ENCODE measurements around the gene ATP6V1B1. TPM values are rescaled to one million over a fixed set of nuclear protein-coding genes. Genes with fewer than 3 reads are reported as not detected.

Gene ATP6V1B1
- total RNA-seq, 1 experiment from 2014 or later, result not detected

GRCh38 chr2:70990216-70990615, 54.5 kb downstream of the ATP6V1B1 start:
- CTCF ChIA-PET, result no interaction called here
- POLR2A ChIA-PET, result no interaction called here

GRCh38 chr2:70991142-70991541, 55.4 kb downstream of the ATP6V1B1 start:
- Mint-ChIP-seq H3K9me3 (no peaks in the 10 kb centered on the region), H3K27ac (no peak overlapping the region), H3K4me3 (no peak overlapping the region), H3K4me1 (peaks cover 17% of the 10 kb centered on the region), H3K27me3 (ENCODE audit: low read depth) (no peaks in the 10 kb centered on the region), H3K36me3 (peaks cover 13% of the 10 kb centered on the region)
- ATAC-seq (no peak), DNase-seq (ENCODE audit: low spot score) (no peak)
- CTCF ChIA-PET, result interaction anchor here (1.7 kb wide), 1 partner anchor 11 kb away, joined by 6 read pairs; no protein-coding TSS in a partner anchor
- TF ChIP-seq ZNF121 (CRISPR knock-in tag; IDR thresholded peaks at IDR 0.05) (no peak), SP1 (CRISPR knock-in tag; conservative IDR thresholded peaks at IDR 0.05) (no peak), ZNF317 (CRISPR knock-in tag; IDR thresholded peaks at IDR 0.05; ENCODE audit: borderline replicate concordance, low read depth) (no peak), HMGA2 (CRISPR knock-in tag; IDR thresholded peaks at IDR 0.05) (no peak), ZNF219 (CRISPR knock-in tag; IDR thresholded peaks at IDR 0.05; ENCODE audit: borderline replicate concordance) (no peak), FOXJ3 (CRISPR knock-in tag; IDR thresholded peaks at IDR 0.05; ENCODE audit: borderline replicate concordance) (no peak), EMX1 (CRISPR knock-in tag; IDR thresholded peaks at IDR 0.05) (no peak), NR2C2 (CRISPR knock-in tag; IDR thresholded peaks at IDR 0.05) (no peak), SMAD4 (CRISPR knock-in tag; IDR thresholded peaks at IDR 0.05) (no peak)
- POLR2A ChIA-PET, result no interaction called here

More at GRCh38 chr2:70990216-70990615, 54.5 kb downstream of the ATP6V1B1 start:
- peaks cover 16% of the 10 kb centered on the region for H3K36me3 Mint-ChIP-seq
- H3K4me1 Mint-ChIP-seq, result peaks cover 11% of the 10 kb centered on the region
- H3K27ac Mint-ChIP-seq, result no peak overlapping the region
- H3K9me3 Mint-ChIP-seq, result no peaks in the 10 kb centered on the region
- no peak for ATAC-seq
- no peaks in the 10 kb centered on the region for H3K27me3 Mint-ChIP-seq (ENCODE audit: low read depth)
- no peak for TF ChIP-seq JAZF1 (CRISPR knock-in tag; IDR thresholded peaks at IDR 0.05)
- no peak for TF ChIP-seq MLX (CRISPR knock-in tag; IDR thresholded peaks at IDR 0.05)
- TF ChIP-seq TEAD1 (CRISPR knock-in tag; IDR thresholded peaks at IDR 0.05), result no peak
- TF ChIP-seq NR2C2 (CRISPR knock-in tag; IDR thresholded peaks at IDR 0.05), result no peak
- no peak for TF ChIP-seq ZNF219 (CRISPR knock-in tag; IDR thresholded peaks at IDR 0.05; ENCODE audit: borderline replicate concordance)
- TF ChIP-seq ATF3 (CRISPR knock-in tag; conservative IDR thresholded peaks at IDR 0.05), result no peak
- TF ChIP-seq USF2 (CRISPR knock-in tag; IDR thresholded peaks at IDR 0.05), result no peak
- TF ChIP-seq SOX15 (CRISPR knock-in tag; IDR thresholded peaks at IDR 0.05), result no peak
- TF ChIP-seq GTF2I (CRISPR knock-in tag; conservative IDR thresholded peaks at IDR 0.05), result no peak
- TF ChIP-seq MYBL2 (CRISPR knock-in tag; IDR thresholded peaks at IDR 0.05), result no peak
- TF ChIP-seq ESRRA (CRISPR knock-in tag; IDR thresholded peaks at IDR 0.05; ENCODE audit: borderline replicate concordance), result no peak
- H3K4me3 Mint-ChIP-seq, result no peak overlapping the region
- DNase-seq (ENCODE audit: low spot score), result no peak

GRCh38 chr2:70991742-70992141, 56.0 kb downstream of the ATP6V1B1 start:
- ChIA-PET POLR2A (no interaction called here), CTCF (interaction anchor here (0.8 to 1.7 kb wide), 2 partner anchors 8 to 10 kb away, joined by 3 to 6 read pairs; no protein-coding TSS in a partner anchor)
- Mint-ChIP-seq H3K4me3 (no peak overlapping the region), H3K4me1 (peaks cover 17% of the 10 kb centered on the region), H3K9me3 (no peaks in the 10 kb centered on the region), H3K27ac (no peak overlapping the region; the same call in 1 of the 2 replicates), H3K27me3 (ENCODE audit: low read depth) (peaks cover 5% of the 10 kb centered on the region; the same call in 1 of the 2 replicates), H3K36me3 (peaks cover 8% of the 10 kb centered on the region)
- no peak for DNase-seq (ENCODE audit: low spot score)
- no peak for ATAC-seq
- TF ChIP-seq ZNF219 (CRISPR knock-in tag; IDR thresholded peaks at IDR 0.05; ENCODE audit: borderline replicate concordance) (no peak), GABPB1 (CRISPR knock-in tag; IDR thresholded peaks at IDR 0.05) (no peak), E2F4 (CRISPR knock-in tag; IDR thresholded peaks at IDR 0.05; ENCODE audit: borderline replicate concordance, low read depth) (no peak), ESRRA (CRISPR knock-in tag; IDR thresholded peaks at IDR 0.05; ENCODE audit: borderline replicate concordance) (no peak), ZNF416 (CRISPR knock-in tag; IDR thresholded peaks at IDR 0.05) (no peak), ARID4B (CRISPR knock-in tag; IDR thresholded peaks at IDR 0.05; ENCODE audit: borderline replicate concordance) (no peak), SP1 (CRISPR knock-in tag; conservative IDR thresholded peaks at IDR 0.05) (no peak), HMGXB4 (CRISPR knock-in tag; IDR thresholded peaks at IDR 0.05) (no peak)
